GM18517 (cell line): Measurements from ENCODE around the gene TIMM17A.
"Not testable (repeated sequence)": the region's sequence is repeated elsewhere in the genome, so short reads cannot be mapped to it uniquely, and the experiment has no call there.

Source experiments
- ATAC-seq: cut with Tn5 transposase; IDR thresholded peaks from one replicate; pipeline ENCODE4 v1.9.1; 2021; ENCODE audit warnings: mild to moderate bottlenecking, moderate library complexity; ENCODE audit not compliant: unreplicated experiment

Gene TIMM17A

DNA sequence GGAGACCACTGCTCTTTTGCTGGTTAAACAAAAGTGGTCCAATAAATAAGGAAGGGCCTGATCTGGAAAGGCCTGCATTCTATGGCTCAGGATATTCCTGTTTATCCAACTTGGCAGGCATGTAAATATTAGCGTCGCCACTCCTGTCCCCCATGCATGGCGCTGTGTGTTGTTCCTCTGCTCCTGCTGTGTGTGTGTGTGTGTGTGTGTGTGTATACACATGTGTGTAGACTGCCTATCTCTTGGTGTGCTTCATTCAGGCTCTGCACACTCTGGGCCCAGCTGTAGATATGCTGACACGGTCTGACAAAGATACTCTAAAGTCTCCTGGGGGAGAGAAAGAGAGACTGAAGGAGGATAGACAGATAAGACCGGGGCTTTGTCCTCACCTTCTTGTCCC lies 15.7 kb upstream of the TIMM17A start:
- ATAC-seq, result no peak

DNA sequence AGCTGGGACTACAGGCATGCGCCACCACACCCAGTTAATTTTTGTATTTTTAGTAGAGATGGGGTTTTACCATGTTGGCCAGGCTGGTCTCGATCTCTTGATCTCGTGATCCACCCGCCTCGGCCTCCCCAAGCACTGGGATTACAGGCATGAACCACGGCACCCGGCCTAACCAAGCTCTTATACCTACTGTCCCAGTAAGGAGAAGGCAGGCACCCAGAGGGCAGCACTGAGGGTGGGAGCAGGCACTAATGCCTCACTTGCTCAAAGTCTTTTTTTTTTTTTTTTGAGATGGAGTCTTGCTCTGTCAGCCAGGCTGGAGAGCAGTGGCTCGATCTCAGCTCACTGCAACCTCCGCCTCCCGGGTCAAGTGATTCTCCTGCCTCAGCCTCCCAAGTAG lies 15.0 kb upstream of the TIMM17A start:
- ATAC-seq, result not testable (repeated sequence)

DNA sequence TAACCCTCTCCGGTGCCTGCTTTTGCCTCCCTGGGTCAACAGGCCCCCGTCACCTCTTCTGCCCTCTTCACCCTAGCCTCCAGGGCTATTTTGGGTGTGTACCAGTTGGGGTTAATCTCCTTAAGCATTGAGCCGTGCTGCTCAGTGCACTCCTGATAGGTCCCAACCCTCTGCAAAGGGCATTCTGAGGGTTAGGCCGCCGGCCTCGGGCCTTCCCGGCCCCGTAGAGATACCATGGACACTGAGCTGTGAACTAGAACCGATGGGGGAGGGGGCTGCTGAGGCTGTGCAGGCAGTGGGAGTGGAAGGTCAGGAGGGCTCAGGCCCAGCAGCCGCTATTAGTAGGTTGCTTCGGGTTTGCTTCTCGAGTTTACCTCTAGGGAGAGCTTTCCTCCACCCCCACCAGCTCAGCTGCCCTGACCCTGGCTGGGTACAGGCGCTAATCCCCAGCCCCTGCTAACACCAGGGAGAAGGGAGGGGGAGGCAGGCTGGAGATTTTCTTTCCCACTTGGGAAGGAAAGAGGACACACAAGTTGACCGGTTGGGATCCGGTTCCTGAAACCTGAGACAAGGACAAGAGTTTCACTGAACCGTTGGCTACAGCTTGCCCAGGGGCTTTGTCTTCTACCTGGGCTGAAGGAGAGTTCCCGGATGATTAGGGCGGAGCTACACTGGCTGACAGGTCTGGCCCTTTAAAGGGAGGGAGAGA lies 13.7 kb upstream of the TIMM17A start:
- ATAC-seq, result no peak

DNA sequence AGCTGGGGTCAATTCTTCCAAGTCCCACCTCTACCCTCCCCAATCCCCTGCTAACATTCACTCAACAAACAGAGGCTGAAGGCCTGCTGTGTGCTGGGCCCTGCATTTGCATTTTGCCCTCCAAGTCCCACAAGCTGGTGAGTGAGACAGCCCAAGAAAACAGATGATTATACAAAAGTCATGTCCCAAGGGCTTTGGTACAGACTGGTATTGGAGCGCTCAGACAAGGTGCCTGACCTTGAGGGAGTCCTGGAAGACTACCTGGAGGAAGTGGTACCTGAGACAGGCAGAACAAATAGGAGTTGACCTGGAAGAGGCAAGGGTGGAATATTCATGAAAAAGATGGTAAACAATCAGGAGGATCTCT lies 13.2 kb upstream of the TIMM17A start:
- ATAC-seq, result no peak

DNA sequence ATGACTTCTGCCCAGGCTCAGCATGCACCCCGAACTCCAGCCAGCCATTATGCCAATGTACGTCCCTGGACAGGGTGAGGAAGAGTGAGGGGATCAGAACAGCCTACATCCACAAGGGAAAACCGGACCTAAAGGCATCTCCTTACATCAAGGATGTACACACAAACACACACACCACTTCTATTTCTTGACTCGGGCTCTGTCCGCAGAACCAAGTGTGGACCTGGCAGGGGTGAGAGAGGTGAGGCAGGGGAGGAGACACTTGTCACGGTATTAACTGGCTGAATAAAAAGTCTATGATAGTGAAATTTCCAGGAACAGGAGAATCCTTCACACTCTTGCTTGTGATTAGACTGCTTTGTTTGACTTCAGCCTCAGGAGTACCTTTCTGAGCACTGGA lies 11.3 kb upstream of the TIMM17A start:
- no peak for ATAC-seq

DNA sequence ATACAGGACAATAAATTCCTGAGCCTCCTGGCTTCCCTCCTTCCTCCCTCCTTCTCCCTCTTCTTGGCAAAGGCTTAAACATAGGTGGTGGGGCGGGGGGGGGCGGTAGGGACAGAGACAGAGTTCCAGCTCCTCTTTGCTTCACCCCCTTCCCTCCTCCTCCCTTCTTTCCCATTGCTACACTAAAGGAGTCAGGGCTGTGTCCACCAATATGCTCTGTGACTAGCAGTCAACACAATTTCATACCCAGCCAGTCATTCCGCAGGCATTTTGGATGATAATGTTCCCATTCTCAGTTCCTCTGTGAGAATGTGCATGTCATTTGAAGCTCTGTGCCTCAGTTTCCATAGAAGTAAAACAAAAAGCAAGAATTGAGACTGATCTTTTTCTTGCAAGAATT lies 10.7 kb upstream of the TIMM17A start:
- ATAC-seq, result no peak

DNA sequence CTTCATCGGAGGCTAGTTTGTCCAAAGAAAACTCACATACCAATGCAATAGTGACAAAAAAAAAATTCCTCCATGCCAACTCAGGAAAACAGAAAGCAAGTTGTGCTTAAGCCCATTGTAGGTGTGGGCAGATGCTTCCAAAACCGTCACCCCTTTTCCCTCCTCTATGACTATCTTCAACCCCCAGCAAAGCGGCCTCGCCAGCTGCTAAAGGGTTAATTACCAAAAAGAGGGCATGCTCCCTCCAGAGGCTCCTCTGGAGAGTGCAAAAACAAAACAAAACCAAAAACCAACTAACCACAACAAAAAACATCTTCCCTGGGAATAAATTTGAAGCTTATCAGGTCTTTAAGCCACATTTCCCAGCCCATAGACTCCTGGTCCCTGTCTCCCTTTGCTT lies 10.1 kb upstream of the TIMM17A start:
- no peak for ATAC-seq

DNA sequence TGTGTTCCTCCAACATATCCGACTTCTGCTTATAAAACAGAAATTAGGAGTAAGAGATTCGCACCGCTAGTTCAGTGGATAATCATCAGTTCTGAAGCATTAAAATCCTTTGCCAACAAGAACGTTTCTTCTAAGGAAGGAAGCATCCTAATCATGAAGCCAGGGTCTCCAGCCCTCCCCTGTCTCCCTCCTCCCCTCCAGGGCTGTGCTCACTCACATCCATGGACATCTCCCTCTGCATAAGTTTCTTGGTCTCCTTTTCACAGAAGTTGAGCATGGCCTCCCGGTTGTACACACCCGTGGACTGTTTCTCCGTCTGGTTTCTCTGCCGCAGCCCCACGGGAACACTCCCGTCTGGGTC lies 9.5 kb upstream of the TIMM17A start:
- no peak for ATAC-seq

DNA sequence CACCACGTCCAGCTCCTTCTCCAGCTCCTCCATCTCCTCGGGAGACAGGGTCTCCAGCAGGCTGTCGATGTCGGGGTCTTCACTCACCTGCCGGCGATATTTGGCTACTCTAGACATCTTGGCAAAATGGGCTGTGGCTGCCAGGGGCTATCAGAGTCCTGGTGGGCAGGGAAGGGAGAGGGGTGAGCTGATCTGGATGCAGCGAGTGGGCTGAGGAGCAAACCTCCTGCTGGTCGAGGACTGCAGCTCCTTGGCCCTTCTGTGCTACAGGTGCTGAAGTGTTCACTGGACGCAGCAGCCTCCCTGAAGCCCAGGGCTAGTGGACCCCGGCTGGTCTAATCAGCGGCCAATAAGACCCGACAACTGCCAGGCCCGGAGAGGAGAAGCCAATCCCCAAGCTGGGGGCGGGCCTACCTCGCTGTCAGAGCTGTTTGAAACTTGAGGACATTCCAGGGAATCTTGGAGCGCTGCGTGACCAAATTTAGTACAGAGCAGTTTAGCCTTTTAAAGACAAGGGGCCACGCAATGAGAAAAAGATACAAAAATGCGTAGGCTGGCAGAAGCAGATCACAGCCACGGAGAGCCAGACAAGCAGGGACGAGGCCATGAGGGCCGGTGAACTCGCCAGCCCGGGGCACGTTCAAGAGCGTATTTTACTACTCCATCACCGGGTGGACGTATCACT lies 8.9 kb upstream of the TIMM17A start, which contains the start of gene LMOD1:
Gene LMOD1 (minus strand): TSS at position 325 of the 685 bp plus-strand sequence. CDS start 208 bp downstream, at position 117.
- ATAC-seq, result no peak

DNA sequence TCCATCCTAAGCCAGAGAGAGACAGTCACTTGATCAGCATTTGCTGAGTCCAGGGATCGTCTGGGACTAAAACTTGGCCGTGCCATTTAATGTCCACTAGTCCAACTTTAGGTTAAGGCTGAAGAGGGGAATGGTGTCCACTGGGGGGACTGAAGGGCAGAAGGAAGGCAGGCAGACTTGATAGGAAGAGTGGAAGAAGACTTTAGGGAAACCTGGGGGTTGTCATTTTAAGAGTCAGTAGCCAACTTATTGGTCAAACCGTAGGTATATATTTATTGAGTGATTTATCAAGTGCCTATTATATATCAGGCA lies 7.7 kb upstream of the TIMM17A start:
- ATAC-seq, result no peak

DNA sequence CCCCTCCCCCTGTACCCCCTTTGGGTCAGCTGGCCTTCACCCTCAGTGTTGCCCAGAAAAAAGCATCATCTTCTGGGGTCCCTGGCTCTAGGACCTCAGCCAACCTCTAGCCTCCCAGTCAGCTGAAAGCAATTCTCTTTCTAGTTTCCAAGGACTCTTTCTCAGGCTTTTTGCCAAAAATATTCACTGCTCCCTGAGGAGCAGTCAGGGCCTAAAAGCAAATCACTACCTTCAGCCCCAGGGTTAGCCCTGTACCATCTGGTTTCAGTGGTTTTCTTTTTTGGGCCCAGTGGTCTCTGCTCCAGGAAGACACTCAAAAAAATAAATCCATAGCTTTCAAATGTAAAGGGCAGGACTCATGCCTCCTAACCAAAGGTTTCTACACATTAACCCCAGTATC lies 5.8 kb upstream of the TIMM17A start:
- no peak for ATAC-seq

DNA sequence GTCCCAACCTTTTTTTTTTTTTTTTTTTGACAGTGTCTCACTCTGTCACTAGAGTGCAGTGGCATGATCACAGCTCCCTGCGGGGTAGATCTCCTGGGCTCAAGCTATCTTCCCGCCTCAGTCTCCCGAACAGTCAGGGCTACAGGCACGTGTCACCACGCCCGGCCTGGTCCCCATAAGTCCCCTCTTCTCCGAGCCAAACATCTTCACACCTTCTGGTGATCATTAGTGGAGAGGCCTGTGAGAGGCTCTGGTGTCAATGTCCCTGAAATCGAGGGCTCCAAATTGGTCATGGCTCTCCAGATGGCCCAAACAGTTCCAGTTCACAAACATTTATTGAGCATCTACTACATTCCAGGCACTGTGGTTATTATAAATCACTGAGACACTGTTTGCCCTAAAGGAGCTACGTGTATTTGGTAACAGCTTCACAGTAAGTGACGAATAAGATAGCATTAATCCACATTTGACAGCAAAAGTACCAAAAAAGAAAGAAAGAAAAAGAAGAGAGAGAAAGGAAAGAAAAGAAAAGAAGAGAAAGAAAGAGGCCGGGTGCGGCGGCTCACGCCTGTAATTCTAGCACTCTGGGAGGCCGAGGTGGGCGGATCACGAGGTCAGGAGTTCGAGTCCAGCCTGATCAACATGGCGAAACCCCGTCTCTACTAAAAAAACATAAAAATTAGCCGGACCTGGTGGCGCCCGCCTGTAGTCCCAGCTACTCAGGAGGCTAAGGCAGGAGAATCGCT lies 867 bp upstream of the TIMM17A start:
- ATAC-seq, result no peak

DNA sequence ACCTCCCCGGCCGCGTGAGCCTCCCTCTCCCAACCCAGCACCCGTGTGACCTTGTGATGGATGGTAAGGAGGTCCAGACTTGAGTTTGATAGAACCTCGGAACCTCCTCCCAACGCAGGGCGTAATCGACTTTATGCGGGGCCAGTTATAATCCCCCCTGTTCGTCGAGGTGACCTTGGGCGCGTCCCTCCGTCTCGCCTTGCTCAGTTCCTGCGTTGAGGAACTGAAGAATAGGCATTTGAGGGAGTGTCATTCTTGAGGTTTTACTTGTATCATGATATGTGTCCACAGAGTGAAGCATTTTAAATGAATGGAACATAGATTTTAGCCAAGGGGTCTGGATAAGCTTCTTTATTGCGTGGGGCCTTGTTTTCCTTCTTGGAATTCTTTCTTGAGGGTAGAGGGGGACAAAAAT lies 433 bp downstream of the TIMM17A start:
- peak; percentile 30 for ATAC-seq

DNA sequence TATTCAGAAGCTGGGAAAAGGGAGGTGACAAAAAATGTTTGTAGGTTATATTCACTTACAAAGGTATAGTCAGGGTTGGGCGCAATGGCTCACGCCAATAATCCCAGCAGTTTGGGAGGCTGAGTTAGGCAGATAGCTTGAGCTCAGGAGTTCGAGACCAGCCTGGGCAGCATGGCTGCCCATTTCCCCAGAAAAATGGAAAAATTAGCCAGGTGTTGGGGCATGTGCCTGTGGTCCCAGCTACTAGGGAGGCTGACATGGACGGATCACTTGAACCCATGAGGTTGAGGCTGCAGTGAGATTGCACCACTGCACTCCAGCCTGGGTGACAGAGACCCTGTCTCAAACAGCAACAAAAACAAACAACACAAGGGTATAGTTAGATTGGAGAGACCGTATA lies 3.0 kb downstream of the TIMM17A start:
- ATAC-seq, result no peak

DNA sequence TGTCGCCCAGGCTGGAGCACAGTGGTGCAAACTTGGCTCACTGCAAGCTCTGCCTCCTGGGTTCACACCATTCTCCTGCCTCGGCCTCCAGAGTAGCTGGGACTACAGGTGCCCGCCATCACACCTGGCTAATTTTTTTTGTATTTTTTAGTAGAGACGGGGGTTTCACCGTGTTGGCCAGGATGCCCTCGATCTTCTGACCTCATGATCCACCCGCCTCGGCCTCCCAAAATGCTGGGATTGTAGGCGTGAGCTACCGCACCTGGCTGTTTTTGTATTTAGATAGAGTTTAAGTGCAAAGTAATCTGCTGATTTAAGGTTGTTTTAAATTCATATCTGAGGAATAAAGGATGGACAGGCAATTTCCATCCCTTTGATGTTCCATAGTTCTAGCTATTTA lies 7.1 kb downstream of the TIMM17A start:
- not testable (repeated sequence) for ATAC-seq

DNA sequence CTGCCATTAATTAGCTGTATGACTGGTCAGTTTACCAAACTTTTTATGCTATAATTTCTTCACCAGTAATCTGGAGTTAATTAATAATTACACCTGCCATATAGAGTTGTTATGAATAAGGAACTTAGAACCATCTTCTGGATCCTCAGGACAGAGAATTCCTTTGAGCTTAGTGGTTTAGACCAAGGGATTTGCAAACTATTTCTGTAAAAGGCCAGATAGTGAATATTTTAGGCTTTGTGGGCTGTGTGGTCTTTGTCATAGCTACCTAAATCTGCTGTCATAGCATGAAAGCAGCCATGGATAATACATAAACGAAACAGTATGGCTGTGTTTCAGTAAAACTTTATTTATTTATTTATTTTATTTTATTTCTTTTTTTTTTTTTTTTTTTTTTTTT lies 9.0 kb downstream of the TIMM17A start:
- ATAC-seq, result no peak

DNA sequence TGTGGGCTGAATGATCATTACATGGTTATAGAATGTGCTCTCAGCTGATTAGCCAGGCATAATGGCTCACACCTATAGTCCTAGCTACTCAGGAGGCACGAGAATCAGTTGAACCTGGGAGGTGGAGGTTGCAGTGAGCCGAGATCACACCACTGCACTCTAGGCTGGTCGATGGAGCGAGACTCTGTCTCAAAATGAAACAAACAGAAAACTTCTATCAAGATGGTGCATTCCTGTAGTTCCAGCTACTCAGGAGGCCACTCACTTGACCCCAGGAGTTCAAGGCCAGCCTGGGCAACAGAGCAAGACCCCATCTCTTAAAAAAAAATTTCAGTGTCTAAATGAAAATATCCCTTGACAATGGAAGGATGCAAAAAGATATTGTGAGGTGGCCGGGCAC lies 10.9 kb downstream of the TIMM17A start:
- ATAC-seq, result no peak

DNA sequence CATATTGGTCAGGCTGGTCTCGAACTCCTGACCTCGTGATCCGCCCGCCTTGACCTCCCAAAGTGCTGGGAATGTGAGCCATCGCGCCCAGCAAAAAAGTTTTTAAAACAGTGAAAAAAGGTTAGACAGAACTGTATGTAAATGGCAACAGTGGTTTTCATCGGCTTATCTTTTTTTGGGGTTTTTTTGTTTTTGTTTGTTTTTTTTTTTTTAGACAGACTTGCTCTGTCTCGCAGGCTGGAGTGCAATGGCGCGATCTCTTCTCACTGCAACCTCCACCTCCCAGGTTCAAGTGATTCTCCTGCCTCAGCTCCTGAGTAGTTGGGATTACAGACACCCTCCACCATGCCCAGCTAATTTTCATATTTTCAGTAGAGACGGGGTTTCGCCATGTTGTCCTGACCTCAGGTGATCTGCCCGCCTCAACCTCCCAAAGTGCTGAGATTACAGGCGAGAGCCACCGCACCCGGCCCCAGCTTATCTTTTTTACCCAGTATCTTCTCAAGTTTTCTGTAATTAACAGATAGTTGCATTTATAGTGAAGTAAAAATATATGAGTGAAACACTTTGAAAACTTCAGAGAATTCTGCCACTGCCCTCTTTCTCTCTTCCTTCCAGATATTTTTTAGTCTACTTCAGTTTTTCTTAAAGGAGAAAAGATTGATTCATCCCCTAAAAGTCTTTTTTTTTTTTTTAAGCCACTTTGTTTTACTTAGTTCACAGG lies 13.1 kb downstream of the TIMM17A start:
- ATAC-seq, result no peak

DNA sequence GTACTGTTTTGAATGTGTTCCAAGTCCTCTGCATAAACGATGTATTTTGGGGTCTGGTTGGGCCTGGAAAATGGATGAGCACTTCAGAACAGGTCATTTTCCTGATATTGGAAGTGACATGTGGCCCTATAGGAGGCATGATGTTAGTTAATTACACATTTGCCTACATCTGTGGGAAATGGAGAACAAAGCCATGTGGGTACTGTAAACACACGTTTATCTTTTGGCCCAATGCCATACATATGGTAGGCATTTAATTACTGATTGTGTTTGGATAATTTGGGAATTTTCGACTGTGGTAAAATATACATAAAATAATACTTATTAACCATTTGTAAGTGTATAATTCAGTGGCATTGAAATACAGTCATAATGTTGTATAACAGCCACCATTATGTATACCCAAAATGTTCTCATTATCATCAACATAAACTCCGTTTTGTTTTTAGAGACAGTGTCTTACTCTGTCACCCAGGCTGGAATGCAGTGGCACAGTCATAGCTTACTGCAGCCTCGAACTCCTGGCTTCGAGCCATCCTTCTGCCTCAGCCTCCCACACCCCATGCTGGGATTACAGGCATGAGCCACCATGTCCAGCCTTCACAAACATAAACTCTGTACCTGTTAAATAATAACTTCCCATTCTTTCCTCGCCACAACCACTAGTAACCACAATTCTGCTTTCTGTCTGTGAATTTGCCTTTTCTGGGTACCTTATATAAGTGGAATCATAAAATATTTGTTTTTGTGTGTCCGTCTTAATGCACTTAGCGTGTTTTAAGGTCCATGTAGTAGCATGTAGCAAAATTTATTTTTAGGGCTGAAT lies 15.2 kb downstream of the TIMM17A start:
- ATAC-seq, result no peak

DNA sequence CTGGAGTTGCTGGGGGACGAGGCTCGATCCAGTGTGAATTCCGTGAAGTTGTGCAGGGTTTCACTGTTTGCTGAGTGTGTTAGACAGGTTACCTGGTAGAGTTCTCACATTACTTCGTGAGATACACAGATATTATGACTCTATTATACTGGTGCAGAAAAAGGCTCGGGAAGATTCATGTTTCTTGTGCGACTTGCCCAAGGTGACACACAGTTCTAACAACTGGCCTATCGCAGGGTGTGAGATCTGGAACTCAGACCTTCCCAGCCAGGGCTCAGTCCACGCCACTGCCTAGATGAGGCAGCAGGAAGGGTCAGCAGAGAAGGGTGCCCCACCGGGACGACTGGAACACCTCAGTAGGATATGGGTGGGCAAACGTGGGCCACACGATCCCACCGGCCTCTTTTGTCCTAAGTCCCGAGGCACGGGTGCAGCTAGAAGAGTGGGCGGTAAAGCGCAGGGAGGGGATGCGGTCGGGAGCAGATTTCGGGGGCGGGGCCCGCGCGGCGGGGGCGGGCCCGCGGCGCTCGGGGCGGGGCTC lies 26.8 kb downstream of the TIMM17A start:
- peak; percentile 31 for ATAC-seq
